VCaP (cell line): ENCODE measurements around the gene AKR7A2.
"Not testable (repeated sequence)": the region's sequence is repeated elsewhere in the genome, so short reads cannot be mapped to it uniquely, and the experiment has no call there.

Experiments
- H3K27ac ChIP-seq: fragments of 450-650 bp; 2 replicates; pipeline ENCODE4 v1.5.1; 2017
- TF ChIP-seq, protein P1 (sequence below): fragments of 450-650 bp; conservative IDR thresholded peaks from 2 replicates; pipeline ENCODE4 v1.5.1; 2017; ENCODE audit warnings: mild to moderate bottlenecking, moderate library complexity

AKR7A2 gene

DNA sequence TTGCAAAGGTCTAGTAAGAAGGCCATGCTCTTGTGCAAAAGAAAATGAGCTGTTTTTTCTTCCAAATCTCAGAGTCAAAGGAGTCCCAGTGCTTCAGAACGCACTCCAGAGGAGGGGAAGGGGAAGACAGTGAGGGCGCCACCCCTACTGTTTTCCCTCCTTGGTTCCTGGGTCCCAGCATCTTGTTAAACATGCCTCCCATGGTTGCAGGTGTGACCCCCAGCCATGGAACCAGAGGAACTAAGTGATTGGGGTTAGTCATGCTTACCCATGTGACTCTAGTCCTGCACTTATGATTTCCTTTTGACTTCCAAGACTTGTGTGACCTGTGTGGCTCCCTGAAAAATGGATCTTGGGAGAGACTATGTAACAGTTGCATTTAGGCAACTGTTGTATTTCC is 17.3 kb downstream of the AKR7A2 start:
- H3K27ac ChIP-seq = no peak overlapping the region
- TF ChIP-seq, protein P1, sequence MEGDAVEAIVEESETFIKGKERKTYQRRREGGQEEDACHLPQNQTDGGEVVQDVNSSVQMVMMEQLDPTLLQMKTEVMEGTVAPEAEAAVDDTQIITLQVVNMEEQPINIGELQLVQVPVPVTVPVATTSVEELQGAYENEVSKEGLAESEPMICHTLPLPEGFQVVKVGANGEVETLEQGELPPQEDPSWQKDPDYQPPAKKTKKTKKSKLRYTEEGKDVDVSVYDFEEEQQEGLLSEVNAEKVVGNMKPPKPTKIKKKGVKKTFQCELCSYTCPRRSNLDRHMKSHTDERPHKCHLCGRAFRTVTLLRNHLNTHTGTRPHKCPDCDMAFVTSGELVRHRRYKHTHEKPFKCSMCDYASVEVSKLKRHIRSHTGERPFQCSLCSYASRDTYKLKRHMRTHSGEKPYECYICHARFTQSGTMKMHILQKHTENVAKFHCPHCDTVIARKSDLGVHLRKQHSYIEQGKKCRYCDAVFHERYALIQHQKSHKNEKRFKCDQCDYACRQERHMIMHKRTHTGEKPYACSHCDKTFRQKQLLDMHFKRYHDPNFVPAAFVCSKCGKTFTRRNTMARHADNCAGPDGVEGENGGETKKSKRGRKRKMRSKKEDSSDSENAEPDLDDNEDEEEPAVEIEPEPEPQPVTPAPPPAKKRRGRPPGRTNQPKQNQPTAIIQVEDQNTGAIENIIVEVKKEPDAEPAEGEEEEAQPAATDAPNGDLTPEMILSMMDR = no peak

DNA sequence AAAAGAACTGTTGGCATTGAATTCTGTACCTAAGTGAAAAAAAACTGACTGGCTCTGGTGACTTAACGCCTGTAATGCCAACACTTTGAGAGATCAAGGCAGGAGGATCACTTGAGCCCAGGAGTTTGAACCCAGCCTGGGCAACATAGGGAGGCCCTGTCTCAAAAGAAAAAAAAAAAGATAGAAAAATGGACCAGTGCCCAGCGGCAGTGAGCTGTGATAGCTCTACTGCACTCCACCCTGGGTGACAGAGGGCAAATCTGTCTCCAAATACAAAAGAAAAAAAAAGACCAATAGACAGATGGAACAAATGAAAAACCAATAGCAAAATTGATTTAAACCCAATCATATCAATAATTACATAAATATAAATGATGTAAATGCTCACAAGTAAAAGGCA is 22.7 kb downstream of the AKR7A2 start:
- peak overlapping the region; percentile 26; the same call in 1 of the 2 replicates for H3K27ac ChIP-seq
- TF ChIP-seq, protein P1 = no peak

DNA sequence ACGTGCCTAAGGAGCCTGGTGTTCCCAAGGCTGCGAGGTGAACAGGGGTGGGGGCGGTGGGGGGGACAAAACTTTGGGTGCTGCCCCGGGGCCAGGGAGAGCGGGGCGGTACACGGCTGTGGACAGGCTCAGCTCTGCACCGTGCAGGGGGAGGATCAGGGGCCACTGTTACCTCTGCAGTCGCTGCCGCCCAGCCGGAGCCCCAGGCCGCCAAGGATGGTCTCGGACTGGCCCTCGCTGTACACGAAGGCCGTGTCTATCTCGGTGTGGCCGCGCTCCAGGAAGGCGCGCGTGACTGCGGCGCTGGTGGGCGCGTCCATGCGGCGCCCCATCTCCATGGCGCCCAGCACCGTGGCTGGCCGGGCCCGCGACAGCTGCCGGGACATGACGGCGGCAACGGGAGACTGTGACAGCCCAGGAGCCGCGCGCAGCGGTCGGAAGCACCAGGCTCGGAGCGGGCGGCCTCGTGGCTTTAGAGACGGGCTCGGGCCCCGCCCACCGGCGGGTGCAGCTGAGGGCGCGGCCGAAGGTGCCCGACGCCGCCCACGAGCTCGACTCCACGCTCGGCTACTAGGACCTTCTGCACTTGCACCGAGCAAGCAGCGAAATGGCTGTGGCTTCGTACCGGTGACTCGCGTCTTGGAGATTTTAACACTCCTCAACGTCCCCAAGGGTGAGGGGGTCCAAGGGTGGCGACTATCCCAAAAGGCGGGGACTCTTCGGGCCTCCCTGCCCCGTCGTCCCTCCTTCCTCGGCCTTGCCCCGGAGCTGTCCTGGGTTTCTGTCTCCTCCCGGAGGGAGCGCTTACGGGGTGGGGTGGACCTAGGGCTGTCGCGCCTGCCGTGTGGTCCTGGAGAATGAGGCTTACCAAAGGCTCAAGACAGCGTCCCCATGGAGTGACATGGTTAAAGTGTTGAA is 23.4 kb downstream of the AKR7A2 start, which contains the start of gene AKR7A3:
Gene AKR7A3 (minus strand): TSS at position 447 of the 918 bp plus-strand sequence. CDS start 61 bp downstream, at position 386.
- peak within 1 kb of the TSS; percentile 26; the same call in 1 of the 2 replicates for H3K27ac ChIP-seq

DNA sequence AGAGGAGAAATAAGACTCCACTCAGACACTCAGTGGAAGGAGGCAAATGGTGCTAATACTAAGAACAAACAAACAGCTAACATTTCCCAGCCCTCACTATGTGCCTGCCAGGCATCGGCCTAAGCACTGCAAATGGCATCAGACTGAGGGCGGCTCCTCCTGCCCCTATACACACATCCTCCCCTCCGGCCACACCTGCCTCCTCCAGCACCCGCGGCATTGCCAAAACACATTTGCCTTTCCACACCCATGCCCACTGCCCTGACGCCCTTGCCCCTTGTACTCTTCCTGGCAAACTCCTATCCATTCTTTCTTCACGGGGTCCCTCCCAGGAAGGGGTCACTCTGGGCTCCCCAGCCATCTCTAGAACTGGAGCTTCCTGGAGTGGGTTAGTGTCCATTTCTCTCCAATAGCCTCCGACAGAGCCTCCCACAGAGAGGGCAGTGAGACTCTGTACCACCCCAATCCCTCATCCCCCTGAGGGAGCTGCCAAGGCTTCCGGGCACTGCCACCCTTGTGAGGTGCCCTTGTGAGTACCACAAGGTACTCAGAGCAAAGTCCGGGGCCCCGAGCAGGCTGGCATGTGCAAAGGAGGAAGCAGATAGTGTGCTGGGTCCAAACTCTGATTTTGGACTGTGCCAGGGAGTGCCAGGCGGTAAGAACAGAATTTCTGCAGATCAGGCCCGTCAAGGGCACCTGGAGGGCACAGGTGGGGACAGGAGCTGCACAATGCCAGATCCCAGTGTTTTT is 24.3 kb downstream of the AKR7A2 start:
- H3K27ac ChIP-seq = no peak overlapping the region
- TF ChIP-seq, protein P1 = no peak

DNA sequence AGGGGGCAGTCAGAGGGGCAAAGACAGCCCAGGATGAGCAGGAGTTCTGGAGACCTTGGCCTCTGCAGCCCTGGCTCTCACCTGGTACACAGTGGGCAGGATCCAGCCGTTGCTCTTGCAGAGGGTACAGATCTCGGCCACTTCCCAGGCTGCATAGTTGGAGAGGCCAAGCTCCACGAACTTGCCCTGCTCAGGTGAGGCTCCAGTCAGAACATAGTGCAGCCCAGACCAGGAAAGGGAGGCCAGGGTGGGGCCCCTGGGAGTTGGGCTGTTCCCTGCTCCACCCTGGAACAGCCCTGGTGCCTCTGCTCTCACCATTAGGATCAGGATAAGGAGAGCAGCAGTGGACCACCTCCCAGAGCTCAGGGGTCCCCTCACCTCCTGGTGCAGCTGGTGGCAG is 26.1 kb downstream of the AKR7A2 start:
- H3K27ac ChIP-seq = not testable (repeated sequence)

DNA sequence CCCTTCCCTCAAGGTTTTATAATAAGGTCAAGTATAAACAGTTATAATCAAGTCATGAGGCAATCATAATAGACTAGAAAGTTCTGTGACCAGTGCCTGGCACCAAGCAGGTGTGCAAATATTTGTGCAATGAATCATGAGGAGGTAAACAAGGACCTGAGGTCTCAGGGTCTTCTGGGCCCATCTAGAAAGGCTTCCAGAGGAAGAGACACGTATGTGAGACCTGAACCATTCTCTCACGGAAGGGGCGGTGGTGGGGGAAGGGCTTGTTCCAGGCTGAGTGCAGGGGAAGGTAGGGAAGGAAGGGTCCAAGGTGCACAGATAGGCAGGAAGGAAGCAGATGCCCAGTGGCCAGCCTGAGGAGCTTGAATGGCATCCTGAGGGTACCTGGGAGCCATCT is 26.6 kb downstream of the AKR7A2 start:
- H3K27ac ChIP-seq = not testable (repeated sequence)

DNA sequence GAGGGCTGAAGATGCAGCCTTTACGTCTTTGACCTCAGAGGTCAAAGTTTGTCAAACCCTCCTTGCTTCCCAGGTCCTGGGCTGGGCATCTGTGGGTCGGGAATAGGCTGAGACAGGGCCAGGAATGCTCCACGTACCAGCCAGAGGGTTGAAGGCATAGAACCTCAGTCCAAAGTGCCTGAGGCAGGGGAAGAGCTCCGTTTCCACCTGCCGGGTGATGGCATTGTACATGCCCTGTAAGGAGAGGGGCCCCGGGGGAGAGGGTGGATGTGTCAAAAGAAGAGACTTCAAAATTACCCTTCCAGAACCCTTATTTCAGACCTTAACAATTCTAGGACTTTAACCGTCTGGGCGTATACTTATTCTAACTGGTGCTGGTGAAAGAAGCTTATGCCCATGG is 27.1 kb downstream of the AKR7A2 start:
- TF ChIP-seq, protein P1 = no peak
- no peak overlapping the region for H3K27ac ChIP-seq

DNA sequence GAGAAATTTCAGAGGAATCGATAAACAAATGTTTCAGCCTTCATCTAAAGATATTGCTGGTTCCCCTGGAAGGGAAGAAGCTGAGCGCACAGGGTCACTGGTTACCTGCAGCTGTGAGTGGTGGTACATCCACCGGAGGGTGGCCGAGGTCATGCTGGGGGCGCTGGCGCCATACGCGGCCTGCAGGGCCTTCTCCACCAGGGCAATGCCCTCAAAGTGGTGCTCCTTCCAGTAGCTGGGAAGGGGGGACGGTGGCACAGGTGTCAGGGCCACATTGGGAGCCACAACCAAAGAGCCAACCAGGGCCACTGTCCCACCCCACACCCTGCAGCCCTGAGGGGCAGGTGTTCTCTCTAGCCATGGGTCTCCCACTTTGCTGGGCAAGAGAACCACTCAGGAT is 28.1 kb downstream of the AKR7A2 start:
- TF ChIP-seq, protein P1 = no peak
- H3K27ac ChIP-seq = no peak overlapping the region

DNA sequence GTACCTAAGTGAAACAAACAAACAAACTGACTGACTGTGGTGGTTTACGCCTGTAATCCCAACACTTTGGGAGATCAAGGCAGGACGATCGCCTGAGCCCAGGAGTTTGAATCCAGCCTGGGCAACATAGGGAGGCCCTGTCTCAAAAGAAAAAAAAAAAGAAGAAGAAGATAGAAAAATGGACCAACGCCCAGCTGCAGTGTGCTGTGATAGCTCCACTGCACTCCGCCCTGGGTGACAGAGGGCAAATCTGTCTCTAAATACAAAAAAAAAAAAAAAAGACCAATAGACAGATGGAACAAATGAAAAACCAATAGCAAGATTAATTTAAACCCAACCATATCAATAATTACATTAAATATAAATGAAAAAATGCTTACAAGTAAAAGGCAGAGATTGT is 37.3 kb downstream of the AKR7A2 start:
- no peak overlapping the region for H3K27ac ChIP-seq
- TF ChIP-seq, protein P1 = no peak

DNA sequence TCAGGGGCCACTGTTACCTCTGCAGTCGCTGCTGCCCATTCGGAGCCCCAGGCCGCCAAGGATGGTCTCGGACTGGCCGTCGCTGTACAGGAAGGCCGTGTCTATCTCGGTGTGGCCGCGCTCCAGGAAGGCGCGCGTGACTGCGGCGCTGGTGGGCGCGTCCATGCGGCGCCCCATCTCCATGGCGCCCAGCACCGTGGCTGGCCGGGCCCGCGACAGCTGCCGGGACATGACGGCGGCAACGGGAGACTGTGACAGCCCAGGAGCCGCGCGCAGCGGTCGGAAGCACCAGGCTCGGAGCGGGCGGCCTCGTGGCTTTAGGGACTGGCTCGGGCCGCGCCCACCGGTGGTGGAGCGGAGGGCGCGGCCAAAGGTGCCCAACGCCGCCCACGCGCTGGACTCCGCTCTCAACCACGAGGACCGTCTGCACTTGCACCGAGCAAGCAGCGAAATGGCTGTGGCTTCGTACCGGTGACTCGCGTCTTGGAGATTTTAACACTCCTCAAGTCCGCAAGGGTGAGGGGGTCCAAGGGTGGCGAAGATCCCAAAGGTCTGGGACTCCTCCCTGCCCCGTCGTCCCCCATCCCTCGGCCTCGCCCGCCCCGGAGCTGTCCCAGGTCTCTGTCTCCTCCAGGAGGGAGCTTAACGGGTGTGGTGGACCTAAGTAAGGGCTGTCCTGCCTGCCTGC is 38.0 kb downstream of the AKR7A2 start:
- not testable (repeated sequence) for H3K27ac ChIP-seq
